Stomach (tissue), 9 donors: Measurements from ENCODE around the gene MAVS. TPM values are rescaled to one million over a fixed set of nuclear protein-coding genes. Genes with fewer than 3 reads are reported as not detected.

Source experiments
- DNase-seq, 2 donors: peaks; one replicate each; pipeline versions ENCODE4 v3.0.0 to v3.0.0-alpha.2; 2013 to 2019
- H3K27ac ChIP-seq, 5 donors: fragments of 200-600 bp in 4 of 5; sonication (generic) in 4 of 5; one replicate each; pipeline ENCODE4 v1.5.1; 2013 to 2019; ENCODE audit warnings: mild to moderate bottlenecking in 1 of 5, moderate library complexity in 1 of 5
- H3K27me3 ChIP-seq, 3 donors: fragments of 200-600 bp; sonication (generic); one replicate each; pipeline ENCODE4 v1.5.1; 2017 to 2019; ENCODE audit warnings: mixed run types in 1 of 3
- H3K36me3 ChIP-seq, 4 donors: fragments of 200-600 bp; sonication (generic); 1 replicate in 3 of 4; 2 replicates in 1 of 4; pipeline ENCODE4 v1.5.1; 2016 to 2019
- H3K4me1 ChIP-seq, 4 donors: fragments of 200-600 bp; sonication (generic); one replicate each; pipeline ENCODE4 v1.5.1; 2016 to 2019
- H3K4me3 ChIP-seq, 4 donors: fragments of 200-600 bp; sonication (generic) in 3 of 4; one replicate each; pipeline ENCODE4 v1.5.1; 2016 to 2019; ENCODE audit warnings: mild to moderate bottlenecking in 1 of 4
- H3K9me3 ChIP-seq, 4 donors: fragments of 200-600 bp; sonication (generic); one replicate each; pipeline ENCODE4 v1.5.1; 2016 to 2019
- CTCF ChIP-seq, 7 experiments: fragments of 450-650 bp in 4 of 7; fragments of 200-600 bp in 3 of 7; sonication (generic) in 3 of 7; IDR thresholded peaks; one replicate each; pipeline ENCODE4 v1.5.1; 2016 to 2019; ENCODE audit warnings: antibody characterized with exemption in 7 of 7, control low read depth in 2 of 7, mild to moderate bottlenecking in 1 of 7
- EP300 ChIP-seq: sonication (generic); formaldehyde crosslinking; IDR thresholded peaks from one replicate; pipeline ENCODE4 v1.6.1; 2017; ENCODE audit warnings: antibody characterized with exemption
- POLR2A ChIP-seq, 4 donors: fragments of 450-650 bp; IDR thresholded peaks; one replicate each; pipeline ENCODE4 v1.6.1; 2016; ENCODE audit warnings: antibody characterized with exemption in 4 of 4, control low read depth in 2 of 4, mild to moderate bottlenecking in 1 of 4, moderate library complexity in 1 of 4
- POLR2AphosphoS5 ChIP-seq, 3 donors: sonication (generic); formaldehyde crosslinking; IDR thresholded peaks; one replicate each; pipeline ENCODE4 v1.6.1; 2016; ENCODE audit warnings: antibody characterized with exemption in 3 of 3
- WGBS, 5 donors: extraction: QIAGEN DNeasy Blood & Tissue Kit in 3 of 5; methylation state at CpG; one replicate each; pipeline versions ENCODE4 v1.1.5 to v1.1.7; 2013 to 2018; 5-methylcytosine and 5-hydroxymethylcytosine counted together
- intact Hi-C: fragments of 100-400 bp; cut with DNase I; formaldehyde crosslinking; loops from one replicate; pipeline ENCODE4 v1.15.1; 2023; ENCODE audit warnings: low total_unique reads
- polyA plus RNA-seq, 3 donors: library from polyadenylated mRNA; stranded (reverse); fragments of 200-250 nt; gene quantifications; one replicate each; pipeline ENCODE4 v1.2.3, GENCODE V29; 2013
- total RNA-seq, 5 donors: library from RNA; depleted of rRNA; stranded (reverse); fragments of >200 nt; gene quantifications; one replicate each; pipeline versions ENCODE4 v1.1.0 to v1.2.3, GENCODE V29; 2014 to 2016
- donor health status: healthy with polysubstance abuse.
- donor health status: Bipolar disorder and iron deficiency.
- donor health status: healthy.

The MAVS gene
- total and polyA plus RNA-seq, 8 donors = 6.3 to 50.4 (median 30.8) TPM

GRCh38 chr20:3922223-3922982 lies 75.8 kb downstream of the MAVS start:
- 62 to 75% (median 70%) methylated on average over 13 of the region's 13 CpGs for WGBS, 5 donors
- no peak for DNase-seq
- Histone ChIP-seq H3K27me3 (no peaks in the 10 kb centered on the region), H3K4me1 (peaks cover 5 to 51% (median 19%) of the 10 kb centered on the region in 4 donors), H3K27ac (no peak overlapping the region), H3K36me3 (peaks cover 21 to 77% (median 69%) of the 10 kb centered on the region in 4 donors), H3K4me3 (no peak overlapping the region), H3K9me3 (no peaks in the 10 kb centered on the region)
- no peak for TF ChIP-seq EP300
- no peak for TF ChIP-seq POLR2AphosphoS5 (IDR thresholded peaks at IDR 0.05)
- no peak for TF ChIP-seq CTCF (IDR thresholded peaks at IDR 0.05)
- TF ChIP-seq POLR2A (IDR thresholded peaks at IDR 0.05) = no peak
- intact Hi-C loops = no loop called here

- Histone ChIP-seq H3K27ac (no peak overlapping the region), H3K9me3 (no peaks in the 10 kb centered on the region), H3K4me3 (no peak overlapping the region), H3K36me3 (peaks cover 21 to 74% (median 69%) of the 10 kb centered on the region in 4 donors), H3K4me1 (peaks cover 11 to 57% (median 19%) of the 10 kb centered on the region in 4 donors), H3K27me3 (no peaks in the 10 kb centered on the region)
- no peak for TF ChIP-seq POLR2AphosphoS5 (IDR thresholded peaks at IDR 0.05)
- TF ChIP-seq POLR2A (IDR thresholded peaks at IDR 0.05) = no peak
- TF ChIP-seq CTCF (IDR thresholded peaks at IDR 0.05) = no peak
- TF ChIP-seq EP300 = no peak
- WGBS, 5 donors = 58 to 79% (median 78%) methylated on average over 4 of the region's 4 CpGs
- intact Hi-C loops = no loop called here
- no peak for DNase-seq
Measured at GRCh38 chr20:3922983-3923339, 76.3 kb downstream of the MAVS start.

- 35 to 78% (median 58%) methylated on average over 2 of the region's 2 CpGs for WGBS, 5 donors
- intact Hi-C loops = no loop called here
Measured at GRCh38 chr20:3923818-3924217, 77.2 kb downstream of the MAVS start.

More at GRCh38 chr20:3923818-3924217, 77.2 kb downstream of the MAVS start:
- H3K4me3 ChIP-seq = no peak overlapping the region
- no peaks in the 10 kb centered on the region for H3K9me3 ChIP-seq
- TF ChIP-seq POLR2AphosphoS5 (IDR thresholded peaks at IDR 0.05) = no peak
- TF ChIP-seq POLR2A (IDR thresholded peaks at IDR 0.05) = no peak
- TF ChIP-seq CTCF (IDR thresholded peaks at IDR 0.05) = no peak
- TF ChIP-seq EP300 = no peak
- H3K4me1 ChIP-seq = peaks cover 14 to 65% (median 19%) of the 10 kb centered on the region in 4 donors
- no peaks in the 10 kb centered on the region for H3K27me3 ChIP-seq
- peaks cover 16 to 66% (median 63%) of the 10 kb centered on the region in 4 donors for H3K36me3 ChIP-seq
- DNase-seq = no peak
- peak overlapping the region in 2 of 5 donors; percentile 5 to 19 for H3K27ac ChIP-seq
